Stimulated activated CD4-positive, alpha-beta T cell treated with anti-CD3 and anti-CD28 coated beads, Interleukin-1b, Interleukin-23, amount 100 ng/mL, for 24 hours (primary cell): Measurements from ENCODE around the gene DNHD1.

Experiments
- DNase-seq, 4 experiments: peaks; one replicate each; pipeline ENCODE4 v3.0.0-alpha.2; 2020; ENCODE audit warnings: low read depth in 4 of 4, low spot score in 1 of 4

DNHD1 gene

DNA sequence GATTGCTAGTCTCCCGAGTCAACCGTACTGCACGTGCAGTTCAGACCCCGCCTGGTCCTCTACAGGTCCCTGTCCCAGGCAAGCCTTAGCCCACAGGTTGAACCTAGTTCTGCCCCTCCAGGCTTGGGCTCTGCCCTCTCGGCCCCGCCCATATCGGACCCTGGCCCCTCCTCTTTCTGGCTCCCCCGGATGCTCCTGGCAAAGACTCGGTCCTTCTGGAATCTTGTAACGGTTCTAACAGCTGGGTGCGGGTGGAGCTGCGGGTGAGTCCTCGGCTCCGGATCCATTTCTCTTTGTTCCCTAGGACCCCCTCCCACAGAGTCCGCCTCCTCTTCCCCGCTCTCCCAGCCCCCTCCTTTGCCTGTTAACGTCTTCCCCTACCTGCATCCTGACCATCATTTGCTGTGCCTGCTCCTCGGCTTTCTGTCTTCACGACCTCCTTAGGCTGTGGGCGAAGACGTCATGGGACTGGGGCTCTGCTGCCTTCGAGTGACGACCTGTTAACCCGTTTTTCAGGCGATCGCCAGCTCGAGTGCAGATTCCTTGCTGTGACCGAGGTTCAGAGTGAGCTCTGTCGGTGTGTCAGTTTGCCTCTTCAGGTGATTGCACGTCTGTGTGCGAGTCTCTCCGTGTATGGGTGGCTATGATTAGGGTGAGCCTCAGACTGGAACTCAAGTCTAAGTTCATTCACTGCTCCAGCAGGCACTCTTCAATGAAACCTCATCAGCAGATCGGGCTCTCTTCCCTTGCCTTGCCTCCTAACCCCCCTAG is at the start of gene DNHD1:
DNHD1 (plus strand) TSS at position 212 of the 771 bp plus-strand sequence. CDS start 936 bp downstream, outside the sequence.
- DNase-seq: no peak

DNA sequence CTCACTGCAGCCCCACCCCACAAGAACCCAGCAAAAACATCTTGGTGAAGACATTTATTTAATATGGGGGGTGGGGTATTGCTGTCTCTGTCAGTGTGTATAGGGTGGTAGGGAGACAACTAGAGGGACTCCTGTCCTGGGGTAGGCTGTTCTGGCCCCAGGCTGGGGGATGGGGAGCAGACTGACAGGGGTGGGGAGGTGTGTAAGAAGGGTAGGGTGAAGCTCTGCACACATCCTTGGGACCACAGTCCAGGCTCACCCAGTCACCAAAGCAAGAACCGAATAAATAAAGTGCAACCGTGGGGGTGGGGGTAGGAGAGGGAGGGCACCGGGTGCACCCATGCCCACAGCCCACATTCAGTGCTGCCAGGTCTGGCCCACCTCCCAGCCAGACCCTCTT is 48.5 kb upstream of the DNHD1 start:
- no peak for DNase-seq

DNA sequence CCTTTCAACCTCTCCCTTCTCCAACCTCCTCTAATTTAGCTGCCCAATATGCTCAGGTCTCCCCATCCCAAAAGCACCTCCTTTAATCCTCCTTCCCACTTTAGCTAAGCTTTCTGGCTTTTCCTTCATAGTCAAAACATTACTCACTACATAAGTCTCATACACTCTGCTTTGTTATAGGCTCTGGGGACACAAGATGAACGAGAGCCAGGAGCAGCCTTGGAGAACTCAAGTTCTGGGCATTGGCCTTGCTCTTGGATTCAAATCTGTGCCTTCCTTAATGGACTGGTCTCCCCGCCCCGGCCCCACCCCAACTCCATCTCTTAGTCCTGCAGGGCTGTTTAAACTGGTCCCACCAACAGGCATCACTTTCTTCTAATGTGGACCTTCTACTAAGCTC is 44.9 kb upstream of the DNHD1 start:
- no peak for DNase-seq

DNA sequence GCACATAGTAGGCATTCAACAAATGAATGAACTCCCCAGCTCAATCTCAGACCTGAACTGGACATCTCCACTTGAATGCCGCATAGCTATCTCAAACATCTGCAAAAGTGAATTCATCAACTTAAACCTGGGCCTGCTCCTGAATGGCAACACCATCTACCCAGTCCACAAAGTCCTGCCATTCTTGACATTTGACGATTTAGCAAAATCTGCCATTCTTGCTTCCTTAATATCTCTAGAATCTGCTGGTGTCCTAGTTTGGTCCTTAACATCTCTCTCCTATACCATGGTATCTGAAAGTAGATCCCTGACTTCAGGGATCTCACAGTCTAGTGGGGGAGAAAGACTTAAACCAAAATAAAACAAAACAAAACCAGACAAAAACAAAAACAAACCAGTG is 43.9 kb upstream of the DNHD1 start:
- no peak for DNase-seq

DNA sequence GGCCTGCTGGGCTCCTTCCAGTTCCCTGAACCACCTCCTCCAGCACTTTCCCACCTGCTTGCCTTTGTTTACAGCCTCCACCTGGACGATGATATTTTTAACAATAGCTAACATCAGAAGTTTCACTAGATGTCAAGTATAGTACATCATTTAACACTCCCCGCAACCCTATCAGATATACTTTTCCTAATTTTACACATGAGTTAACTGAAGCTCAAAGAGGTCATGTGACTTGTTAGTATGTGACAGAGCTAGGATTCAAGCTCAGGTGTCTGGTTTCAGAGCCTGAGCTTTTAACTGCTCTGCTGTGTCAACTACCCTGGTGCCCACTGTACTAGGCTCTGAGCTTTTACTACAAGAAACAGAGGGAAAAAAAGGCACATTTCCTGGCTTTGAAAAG is 42.0 kb upstream of the DNHD1 start:
- DNase-seq: no peak

- no peak for DNase-seq
Measured at GRCh38 chr11:6456361-6457073, 40.6 kb upstream of the DNHD1 start.

- no peak for DNase-seq
Measured at GRCh38 chr11:6457581-6458320, 39.3 kb upstream of the DNHD1 start.

- no peak for DNase-seq
Measured at GRCh38 chr11:6458352-6459098, 38.6 kb upstream of the DNHD1 start.

- DNase-seq: no peak
Measured at GRCh38 chr11:6459099-6459450, 38.0 kb upstream of the DNHD1 start.

DNA sequence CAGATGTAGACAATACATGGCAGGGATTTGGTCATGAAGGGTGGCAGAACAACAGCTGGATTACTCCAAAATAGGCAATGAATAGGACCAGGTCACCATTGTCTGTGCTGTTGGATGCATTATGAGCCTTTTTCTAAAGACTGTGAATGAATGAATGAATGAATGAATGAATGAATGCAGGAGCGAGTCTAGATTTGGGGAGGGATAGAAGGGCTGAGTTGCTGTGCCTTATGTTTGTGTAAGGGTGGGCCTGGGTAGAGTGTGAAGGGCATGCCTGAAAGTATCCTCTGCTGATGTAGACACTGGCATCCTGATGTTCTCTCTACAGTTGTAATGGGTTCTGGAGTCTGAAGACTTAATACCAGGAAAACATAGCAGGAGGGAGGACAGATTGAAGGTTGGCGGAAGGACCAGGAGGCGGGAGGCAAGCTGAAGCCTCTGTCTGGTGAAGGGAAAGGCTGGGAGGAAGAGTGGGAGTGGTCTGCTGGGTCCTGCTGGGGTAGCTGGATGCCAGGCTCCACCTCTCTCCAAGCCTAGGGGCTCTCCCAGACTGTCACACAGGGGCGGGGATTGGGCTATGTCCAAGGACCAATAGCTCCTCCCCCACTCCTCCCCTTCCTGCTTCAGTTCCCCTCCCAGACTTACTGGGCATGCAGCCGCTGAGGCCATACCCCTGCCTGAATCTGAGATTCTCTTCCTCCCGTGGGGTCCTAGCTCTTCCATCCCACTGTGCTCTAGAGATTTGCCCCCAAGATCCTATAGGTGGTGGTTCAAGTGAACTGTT is 28.2 kb upstream of the DNHD1 start:
- DNase-seq: no peak

GRCh38 chr11:6469599-6469998 is 27.5 kb upstream of the DNHD1 start:
- no peak for DNase-seq

GRCh38 chr11:6472934-6473333 is 24.1 kb upstream of the DNHD1 start:
- DNase-seq: no peak

GRCh38 chr11:6473451-6474412 is 23.3 kb upstream of the DNHD1 start, which contains the start of gene TRIM3:
TSS of gene TRIM3 (minus strand) at chr11:6473941. CDS start at chr11:6465695, 8,246 bp downstream.
- peak; percentile 35 to 61 (median 48) for DNase-seq

DNA sequence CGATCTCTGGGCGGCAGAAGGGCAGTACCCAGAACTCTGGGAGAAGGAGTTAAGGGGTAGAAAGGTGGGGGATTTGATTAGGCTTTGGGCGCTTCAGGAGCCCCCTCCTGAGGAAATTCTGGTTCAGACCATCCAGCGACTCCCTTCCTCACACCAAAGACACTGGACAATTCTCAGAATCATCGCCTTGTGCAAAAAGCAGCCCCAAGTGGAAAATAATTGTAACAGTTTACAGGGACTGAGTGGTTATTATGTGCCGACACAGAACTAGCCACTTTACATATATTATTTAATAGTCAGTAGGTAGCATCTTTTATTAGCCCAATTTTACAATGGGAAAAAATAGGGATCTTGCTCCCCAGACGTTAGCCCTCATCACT is 22.7 kb upstream of the DNHD1 start:
- no peak for DNase-seq

DNA sequence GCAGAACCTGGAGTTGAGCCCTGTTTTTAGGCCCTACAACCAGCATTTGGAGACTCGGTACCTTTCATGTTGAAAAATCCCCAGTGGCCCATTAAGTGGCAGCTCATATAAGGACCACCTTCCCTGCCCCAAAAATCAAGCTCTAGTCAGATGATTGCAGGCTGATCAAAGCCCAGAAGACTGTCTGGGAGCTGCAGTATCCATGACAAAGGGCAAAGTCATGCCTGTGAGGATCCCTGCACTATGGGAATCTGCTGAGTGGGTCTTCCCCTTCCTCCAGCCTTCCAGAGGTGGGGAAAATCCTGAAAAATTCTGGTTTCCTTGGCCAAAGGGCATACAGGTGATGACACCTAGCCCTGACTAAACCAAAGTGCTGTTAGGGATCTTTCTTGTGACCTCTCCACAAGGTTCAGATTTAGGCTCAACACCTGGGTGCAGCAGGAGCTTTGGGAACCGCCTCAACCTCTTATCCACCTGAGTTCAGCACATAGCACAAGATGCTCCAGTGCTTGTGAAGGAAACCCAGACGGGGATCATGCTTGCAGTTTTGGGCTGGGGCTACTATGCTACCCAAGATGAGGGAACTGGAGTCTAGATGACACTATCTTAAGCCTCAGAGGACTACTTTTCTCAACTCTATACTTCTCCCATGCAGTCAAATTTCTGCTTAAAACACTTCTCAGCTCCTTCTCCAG is 22.1 kb upstream of the DNHD1 start:
- DNase-seq: no peak

GRCh38 chr11:6475936-6476335 is 21.1 kb upstream of the DNHD1 start:
- no peak for DNase-seq

GRCh38 chr11:6476571-6476970 is 20.5 kb upstream of the DNHD1 start:
- DNase-seq: no peak

DNA sequence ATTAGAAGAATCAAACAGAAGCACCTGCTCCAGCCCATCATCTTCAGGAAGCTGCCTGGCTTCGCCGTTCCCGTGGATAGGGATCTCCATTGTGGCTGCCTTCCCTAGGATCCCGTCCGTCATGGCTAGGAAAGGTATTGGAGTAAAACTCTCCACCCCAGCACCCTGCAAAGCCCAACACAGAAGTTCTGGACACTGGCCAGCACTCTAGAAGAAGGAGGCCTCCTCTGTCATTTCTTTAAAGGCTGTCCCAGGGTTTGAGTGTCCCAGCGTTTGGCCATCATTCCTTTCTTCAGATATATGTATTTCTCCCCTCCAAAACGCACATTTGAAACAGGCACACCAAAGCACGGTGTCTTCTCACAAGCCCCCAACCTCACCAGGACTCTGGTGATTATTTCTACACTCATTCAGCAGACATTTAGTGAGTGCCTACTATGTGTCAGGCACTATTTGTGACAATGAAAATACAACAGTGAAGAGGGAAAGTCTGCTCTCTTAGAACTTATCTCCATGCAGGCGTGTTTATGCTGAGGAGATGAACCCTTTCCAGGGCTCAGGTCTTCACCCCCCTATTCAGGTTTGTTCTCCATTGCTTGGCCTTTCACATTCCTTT is 16.7 kb upstream of the DNHD1 start:
- no peak for DNase-seq
